C1 segment of cervical spinal cord (tissue), 14 donors: ENCODE results near the gene ZNF593OS.
A peak's percentile ranks its signal among the peaks of the same experiment; 100 is the strongest.

Experiments used
- DNase-seq, 14 donors: peaks; one replicate each; lab custom pipeline; 2025; lab: John Stamatoyannopoulos, UW

Gene ZNF593OS

DNA sequence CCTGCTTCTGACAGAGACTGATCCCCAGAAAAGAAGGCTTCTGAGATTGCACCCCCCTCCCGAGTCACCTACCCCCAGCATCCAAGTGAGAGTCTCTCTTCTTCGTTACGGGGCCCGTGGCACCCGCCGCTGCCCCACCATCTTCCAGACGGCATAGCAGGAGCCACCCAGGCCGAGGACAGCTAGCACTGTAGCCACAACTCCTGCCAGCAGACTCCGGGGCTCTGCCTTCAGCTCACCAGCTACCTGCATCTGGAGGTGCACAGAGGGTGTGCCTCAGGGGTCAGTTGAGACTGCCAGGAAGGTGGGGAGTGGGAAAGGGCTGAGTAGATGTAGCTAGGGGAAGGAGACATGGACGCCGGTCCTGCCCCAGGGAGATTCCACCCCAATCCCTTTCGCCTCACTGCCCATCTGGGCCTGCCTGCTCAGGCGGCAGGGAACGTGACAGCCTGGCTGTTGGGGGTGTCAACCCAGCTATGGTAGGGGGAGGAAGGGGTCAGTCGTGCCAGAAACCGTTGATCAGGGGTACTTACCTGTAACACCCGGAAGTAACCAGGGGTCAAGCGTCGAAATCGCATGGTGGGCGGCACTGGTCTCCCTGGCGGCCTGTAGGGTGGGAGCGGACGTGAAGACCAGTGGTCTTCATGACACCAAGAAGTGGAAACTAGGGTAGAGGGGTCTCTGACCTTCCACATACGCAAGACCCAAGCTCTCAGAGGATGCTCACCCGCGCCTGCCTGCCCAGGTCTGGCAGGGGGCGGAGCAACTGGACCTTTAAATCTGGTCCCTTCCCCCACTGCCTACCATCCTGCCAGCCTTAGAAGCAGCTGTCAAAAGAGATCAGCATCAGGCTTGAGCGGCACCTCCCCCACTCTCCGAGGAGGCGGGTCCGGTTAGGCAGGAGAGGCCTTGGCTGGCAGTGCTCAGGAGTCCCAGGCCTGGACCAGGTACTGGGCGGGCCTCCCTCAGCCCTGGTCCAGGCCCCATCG lies at the start of gene ZNF593OS:
ZNF593OS (minus strand) TSS at position 749 of the 989 bp plus-strand sequence; CDS start at position 578, 171 bp downstream.
- DNase-seq = no peak

- no peak for DNase-seq
These were observed 49.5 kb upstream of the ZNF593OS start for GRCh38 chr1:26221094-26221493.

- no peak for DNase-seq
These were observed 48.7 kb upstream of the ZNF593OS start for GRCh38 chr1:26220199-26220912.

DNA sequence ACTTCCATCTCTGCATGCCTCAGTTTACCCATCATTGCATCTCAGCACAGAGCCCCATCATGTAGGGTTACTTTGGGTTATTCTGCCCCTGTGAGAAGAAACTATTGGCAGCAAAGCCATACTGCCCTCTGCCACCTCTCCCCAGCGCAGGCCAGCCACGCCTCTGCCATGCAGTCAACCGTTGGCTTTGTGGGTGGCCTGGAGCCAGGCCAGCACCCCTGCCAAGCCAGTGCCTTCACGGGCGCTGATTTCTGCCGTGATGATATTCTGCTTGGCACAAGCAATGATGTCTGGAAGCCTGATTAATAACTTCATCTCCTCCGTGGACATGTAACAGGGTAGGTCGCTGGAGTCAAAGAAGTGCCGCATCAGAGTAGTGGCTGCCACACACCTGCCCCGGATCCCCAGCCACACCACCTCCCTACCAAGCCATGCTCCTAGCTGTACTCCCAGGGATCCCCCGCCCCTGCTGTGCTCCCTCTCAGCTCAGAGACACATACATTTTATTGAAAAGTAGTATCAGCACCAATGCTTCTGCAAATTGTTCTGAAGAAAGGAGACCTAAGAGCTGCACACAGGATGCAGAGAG lies 47.4 kb upstream of the ZNF593OS start:
- no peak for DNase-seq

DNA sequence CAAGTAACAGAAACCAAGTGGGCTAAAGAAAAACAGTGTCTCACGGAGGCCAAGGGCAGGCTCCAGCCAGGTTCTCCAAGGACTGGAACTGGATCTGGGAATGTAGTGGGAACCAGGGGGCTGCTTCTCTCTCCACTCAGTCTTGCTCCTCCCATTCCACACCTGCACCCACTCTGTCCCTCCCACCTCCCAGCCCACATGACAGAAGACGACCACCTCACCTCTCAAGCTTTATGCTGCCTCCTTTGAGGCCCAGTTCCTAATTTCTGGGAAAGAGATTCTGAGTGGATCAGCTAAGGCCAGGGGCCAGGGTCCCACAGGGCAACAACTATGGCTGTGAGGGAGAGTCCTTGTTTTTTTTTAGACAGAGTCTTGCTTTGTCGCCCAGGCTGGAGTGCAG lies 43.6 kb upstream of the ZNF593OS start:
- DNase-seq = no peak

- DNase-seq = no peak
These were observed 41.8 kb upstream of the ZNF593OS start for GRCh38 chr1:26213335-26213905.

- DNase-seq = no peak
These were observed 41.1 kb upstream of the ZNF593OS start for GRCh38 chr1:26212726-26213125.

DNA sequence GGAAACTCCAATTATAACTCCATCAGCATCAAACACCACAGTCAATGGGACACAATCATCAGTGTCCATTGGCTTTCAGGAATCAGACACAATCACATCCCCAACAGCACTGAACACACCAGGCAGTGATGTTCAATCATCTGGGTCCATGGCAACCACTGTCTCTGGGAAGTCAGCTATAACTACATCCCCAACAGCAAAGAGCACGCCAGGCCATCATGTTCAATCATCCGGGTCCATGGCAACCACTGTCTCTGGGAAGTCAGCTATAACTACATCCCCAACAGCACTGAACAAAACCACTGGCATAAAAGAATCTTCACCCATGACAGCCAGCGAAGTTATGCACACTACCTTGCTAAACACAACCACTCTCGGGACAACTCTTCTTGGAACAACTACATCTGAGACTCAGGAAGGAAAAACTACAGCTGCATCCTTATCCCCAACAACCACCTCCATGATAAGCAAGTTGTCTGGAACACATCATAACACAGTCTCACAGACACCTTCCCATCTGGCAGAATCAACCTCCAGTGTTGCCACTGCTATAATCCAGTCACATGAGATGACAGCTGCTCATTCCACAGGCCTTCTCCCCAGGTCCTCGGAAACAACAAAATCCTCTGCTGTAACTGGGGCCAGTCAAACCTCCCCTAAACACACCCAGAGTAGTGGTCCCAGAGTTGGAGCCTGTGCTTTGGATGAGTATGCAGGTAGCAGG lies 38.7 kb upstream of the ZNF593OS start:
- DNase-seq = no peak

DNA sequence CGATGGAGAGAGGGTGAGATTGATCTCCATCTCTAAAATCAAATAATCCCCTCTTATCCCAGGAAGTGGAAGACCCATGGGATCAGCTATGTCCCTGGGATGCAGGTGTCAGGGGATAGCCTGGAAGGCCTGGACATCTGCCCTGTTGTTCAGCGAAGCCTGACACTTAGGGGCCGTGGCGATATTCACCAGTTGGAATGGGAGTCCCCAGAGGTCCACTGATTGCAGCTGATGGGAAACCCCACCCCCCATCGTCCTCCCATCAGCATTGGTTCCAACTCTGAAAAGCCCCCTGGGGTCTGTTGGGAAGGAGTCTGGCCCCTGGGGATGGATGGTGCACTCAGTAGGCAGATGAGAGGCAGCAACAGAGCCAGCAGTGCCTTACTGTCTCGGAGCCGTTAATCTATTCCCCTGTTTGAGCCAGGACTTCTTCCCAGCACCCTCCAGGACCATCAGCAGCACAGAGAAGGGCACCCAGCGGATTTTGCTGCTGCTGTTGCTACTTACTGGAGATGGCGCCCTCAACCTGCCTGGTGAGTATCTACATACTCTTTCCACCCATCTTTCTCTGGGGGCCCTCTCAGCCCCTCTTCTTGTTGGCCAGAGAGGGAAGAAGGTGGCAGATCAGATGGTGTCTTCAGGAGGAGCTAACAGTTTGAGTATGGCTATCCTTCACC lies 32.1 kb upstream of the ZNF593OS start:
- DNase-seq = no peak

- no peak for DNase-seq
These were observed 28.8 kb upstream of the ZNF593OS start for GRCh38 chr1:26200413-26200812.

DNA sequence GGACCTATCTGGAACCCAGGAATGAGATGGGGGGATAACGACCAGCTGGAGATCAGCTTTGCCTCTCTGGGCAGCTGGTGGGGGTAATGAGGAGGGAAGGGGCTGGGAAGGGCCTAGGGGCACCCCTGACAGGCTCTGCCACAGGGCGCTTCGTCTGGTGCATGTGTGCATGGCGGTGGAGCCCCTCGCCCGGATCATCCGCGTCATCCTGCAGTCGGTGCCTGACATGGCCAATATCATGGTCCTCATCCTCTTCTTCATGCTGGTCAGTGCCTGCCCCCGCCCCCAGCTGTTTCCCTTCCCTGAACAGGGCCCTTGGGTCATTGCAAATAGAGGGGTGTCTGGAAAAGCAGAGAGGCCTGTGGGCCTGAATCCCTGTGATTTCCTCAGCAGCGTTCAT lies 26.2 kb upstream of the ZNF593OS start:
- no peak for DNase-seq

- no peak for DNase-seq
These were observed 25.7 kb upstream of the ZNF593OS start for GRCh38 chr1:26197301-26197700.

GRCh38 chr1:26195805-26196204 lies 24.2 kb upstream of the ZNF593OS start:
- no peak for DNase-seq

- no peak for DNase-seq
These were observed 20.1 kb upstream of the ZNF593OS start for GRCh38 chr1:26191739-26192138.

GRCh38 chr1:26190373-26190987 lies 18.8 kb upstream of the ZNF593OS start, which contains the start of gene CATSPER4:
Gene CATSPER4 (plus strand): TSS chr1:26190602. CDS start chr1:26190628, 26 bp downstream.
- DNase-seq = peak in 1 of 14 donors; percentile 2

- no peak for DNase-seq
These were observed 18.2 kb upstream of the ZNF593OS start for GRCh38 chr1:26189751-26190275.

DNA sequence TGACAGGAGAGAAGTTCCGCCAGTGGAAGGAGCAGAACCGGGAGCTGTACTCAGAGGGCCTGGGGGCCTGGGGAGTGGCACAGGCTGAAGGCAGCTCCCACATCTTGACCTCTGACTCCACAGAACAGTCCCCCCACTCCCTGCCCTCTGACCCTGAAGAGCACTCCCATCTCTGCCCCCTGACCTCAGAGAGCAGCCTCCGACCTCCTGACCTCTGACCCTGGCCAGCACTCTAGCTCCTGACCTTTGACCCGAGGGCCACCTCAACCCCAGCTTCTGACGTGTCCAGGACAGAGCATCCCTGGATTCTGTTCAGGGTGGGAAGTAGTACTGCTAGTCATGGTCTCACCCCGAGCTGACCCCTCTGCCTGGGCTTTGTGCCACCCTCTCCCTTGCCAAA lies 17.7 kb upstream of the ZNF593OS start:
- DNase-seq = no peak

GRCh38 chr1:26188477-26188876 lies 16.8 kb upstream of the ZNF593OS start:
- DNase-seq = no peak

GRCh38 chr1:26187882-26188281 lies 16.2 kb upstream of the ZNF593OS start:
- no peak for DNase-seq

GRCh38 chr1:26184883-26185282 lies 13.3 kb upstream of the ZNF593OS start:
- no peak for DNase-seq
